ENCODE data around the gene SH3D19. TPM values are rescaled to one million over a fixed set of nuclear protein-coding genes. Genes with fewer than 3 reads are reported as not detected.

Gene SH3D19
- total and polyA plus RNA-seq, 2 of the 4 experiments (the other 2 are of a cell fraction): 14.4 to 27.2 TPM

- Histone ChIP-seq H3K14ac (replicated peaks; ENCODE audit: low read depth, low read length) (no peak overlapping the region), H3K27ac (ENCODE audit: insufficient read depth, low read length) (no peak overlapping the region), H4K5ac (ENCODE audit: low read depth, low read length) (no peak overlapping the region), H4K20me1 (ENCODE audit: insufficient read depth, low read length) (no peaks in the 10 kb centered on the region), H3K23ac (ENCODE audit: low read depth, low read length) (no peak overlapping the region), H3K4me1 (ENCODE audit: control insufficient read depth, insufficient read depth, low read length) (no peaks in the 10 kb centered on the region), H2BK20ac (ENCODE audit: low read depth, low read length) (no peak overlapping the region), H3K56ac (ENCODE audit: extremely low read depth, insufficient read depth, low read length) (no peak overlapping the region), H3K27me3 (ENCODE audit: control insufficient read depth, insufficient read depth, low read length) (no peaks in the 10 kb centered on the region), H3K4me2 (ENCODE audit: low read depth, low read length) (no peak overlapping the region), H3K18ac (ENCODE audit: low read depth, low read length) (no peak overlapping the region), H2BK15ac (ENCODE audit: low read depth, low read length) (no peak overlapping the region), H2AFZ (replicated peaks; ENCODE audit: low read length, poor library complexity) (no peak overlapping the region), H2BK120ac (ENCODE audit: low read depth, low read length) (no peak overlapping the region), H3K9me3 (ENCODE audit: control insufficient read depth, insufficient read depth, low read length) (no peaks in the 10 kb centered on the region), H3K9me1 (ENCODE audit: insufficient read depth, low read length) (no peaks in the 10 kb centered on the region), H4K8ac (ENCODE audit: low read depth in 2 of 2, low read length in 2 of 2) (no peak overlapping the region), H4K91ac (ENCODE audit: insufficient read depth, low read depth, low read length) (no peak overlapping the region), H3K9ac (ENCODE audit: low read depth, low read length) (no peak overlapping the region), H3K4me3 (ENCODE audit: insufficient read depth, low read depth, low read length) (no peak overlapping the region), H3K79me1 (ENCODE audit: low read depth in 1 of 2, low read length in 2 of 2) (no peaks in the 10 kb centered on the region), H2BK5ac (ENCODE audit: low read depth, low read length, poor library complexity, severe bottlenecking) (no peak overlapping the region), H3K4ac (ENCODE audit: low read depth, low read length) (no peak overlapping the region), H2AK5ac (ENCODE audit: low read depth, low read length) (no peak overlapping the region), H3K36me3 (ENCODE audit: control insufficient read depth, insufficient read depth, low read length) (no peaks in the 10 kb centered on the region), H2AK9ac (replicated peaks; ENCODE audit: low read depth, low read length, poor library complexity) (no peak overlapping the region)
- ChIA-PET POLR2A (ENCODE audit: unreplicated experiment) (no interaction called here), CTCF (no interaction called here)
- ATAC-seq (ENCODE audit: low read depth): no peak
- intact Hi-C loops (cut with micrococcal nuclease): no loop called here
- dilution Hi-C loops (cut with HindIII; ENCODE audit: low sequenced_read_pairs, unreplicated experiment): no loop called here
- TF ChIP-seq BHLHE40 (IDR thresholded peaks at IDR 0.05; ENCODE audit: low read depth, low read length): no peak
- no peak for TF ChIP-seq RFX5 (IDR thresholded peaks at IDR 0.05; ENCODE audit: low read depth, low read length)
- no peak for TF ChIP-seq MAZ (IDR thresholded peaks at IDR 0.05; ENCODE audit: borderline replicate concordance, low read depth, low read length)
- no peak for TF ChIP-seq CTCF (conservative IDR thresholded peaks at IDR 0.05; ENCODE audit: low read depth, low read length)
- no peak for TF ChIP-seq MAFK (IDR thresholded peaks at IDR 0.05; ENCODE audit: low read depth, low read length)
- no TSS peak for BruUV-seq (replicated peaks)
- in situ Hi-C loops (cut with MboI; ENCODE audit: low sequenced_read_pairs): no loop called here
- DNase-seq: no peak
Observed at GRCh38 chr4:151297170-151297569, 28.2 kb downstream of the SH3D19 start.
